Measurements from ENCODE around the gene NIPBL. TPM values are rescaled to one million over a fixed set of nuclear protein-coding genes. Genes with fewer than 3 reads are reported as not detected.

NIPBL gene
- total and polyA plus RNA-seq, 2 of the 13 experiments (the other 11 are each of a cell fraction or from before 2014, with no cell fraction given) = 12.3 to 32.3 TPM

- TF ChIP-seq ZNF775 (CRISPR knock-in tag; IDR thresholded peaks at IDR 0.05; ENCODE audit: borderline replicate concordance) = no peak
- no peak for TF ChIP-seq MTERF4 (CRISPR knock-in tag; IDR thresholded peaks at IDR 0.05)
- TF ChIP-seq KDM2A (CRISPR knock-in tag; IDR thresholded peaks at IDR 0.05; ENCODE audit: borderline replicate concordance, low read depth) = no peak
- TF ChIP-seq SRF (IDR thresholded peaks at IDR 0.05; ENCODE audit: low read depth, low read length) = no peak
Measured at GRCh38 chr5:37060030-37060429, 183.5 kb downstream of the NIPBL start (continued).

GRCh38 chr5:37063739-37064138 lies 187.2 kb downstream of the NIPBL start:
- no peak overlapping the region for H3K4me3 ChIP-seq (replicated peaks in 1 of 3; ENCODE audit: insufficient read depth in 1 of 3, low read depth in 2 of 3, low read length in 3 of 3)
- no peak overlapping the region for H3K4me2 ChIP-seq (ENCODE audit: low read depth, low read length)
- no TSS peak for BruUV-seq (replicated peaks)
- intact Hi-C loops (cut with micrococcal nuclease; ENCODE audit: unreplicated experiment) = loop anchor here (10.0 kb wide), 1 partner anchor 141 kb away; no protein-coding TSS in a partner anchor
- no peak overlapping the region for H2AFZ ChIP-seq (ENCODE audit: low read length)
- H3K36me3 ChIP-seq (replicated peaks in 1 of 2; ENCODE audit: control insufficient read depth in 1 of 2, insufficient read depth in 2 of 2, low read length in 2 of 2) = peaks cover 7 to 34% of the 10 kb centered on the region in 2 experiments; a peak in 4 of 5 replicates
- CTCF ChIA-PET (ENCODE audit: low intra/inter-chr PET ratio, low total read pairs) = no interaction called here
- in situ Hi-C loops (cut with HindIII; ENCODE audit: extremely low pct_ligation_motif_present, low pct_unique_long_range_greater_than_20kb) = no loop called here
- H3K9ac ChIP-seq (ENCODE audit: insufficient read depth, low read depth, low read length) = no peak overlapping the region
- ATAC-seq = no peak
- H3K27ac ChIP-seq (ENCODE audit: extremely low read length, insufficient read depth, low read length) = no peak overlapping the region
- 0 out of 2 replicates have a peak, but pooled peaks cover 6% of the 10 kb centered on the region for H3K4me1 ChIP-seq (ENCODE audit: insufficient read depth, low read length)
- no peaks in the 10 kb centered on the region for H3K9me3 ChIP-seq (ENCODE audit: low read length)
- 97% methylated on average over 7 of the region's 7 CpGs for WGBS (ENCODE audit: low lambda C conversion rate)
- no peak for FAIRE-seq
- POLR2A ChIA-PET = no interaction called here
- no peaks in the 10 kb centered on the region for H3K27me3 ChIP-seq (ENCODE audit: control insufficient read depth in 1 of 2, insufficient read depth in 2 of 2, low read length in 2 of 2)
- H4K20me1 ChIP-seq (ENCODE audit: insufficient read depth, low read length) = no peaks in the 10 kb centered on the region
- DNase-seq (ENCODE audit: low spot score) = no peak
- no peaks in the 10 kb centered on the region for H3K79me2 ChIP-seq (ENCODE audit: insufficient read depth, low read length)
- no peak for TF ChIP-seq ZNF10 (CRISPR knock-in tag; IDR thresholded peaks at IDR 0.05; ENCODE audit: borderline replicate concordance, low read depth)
- no peak for TF ChIP-seq DMAP1 (CRISPR knock-in tag; IDR thresholded peaks at IDR 0.05)
- no peak for TF ChIP-seq PAX8 (CRISPR knock-in tag; IDR thresholded peaks at IDR 0.05; ENCODE audit: borderline replicate concordance)
- TF ChIP-seq MTA1 (CRISPR knock-in tag; IDR thresholded peaks at IDR 0.05; ENCODE audit: borderline replicate concordance) = no peak
- no peak for TF ChIP-seq REST (IDR thresholded peaks at IDR 0.05; ENCODE audit: borderline replicate concordance in 1 of 2, low read depth in 1 of 2, low read length in 2 of 2)
- no peak for TF ChIP-seq ZNF670 (CRISPR knock-in tag; IDR thresholded peaks at IDR 0.05; ENCODE audit: borderline replicate concordance)
- TF ChIP-seq MZF1 (CRISPR knock-in tag; IDR thresholded peaks at IDR 0.05; ENCODE audit: borderline replicate concordance) = no peak
- no peak for TF ChIP-seq SNAI1 (CRISPR knock-in tag; IDR thresholded peaks at IDR 0.05; ENCODE audit: borderline replicate concordance)
- no peak for TF ChIP-seq HOXA9 (CRISPR knock-in tag; IDR thresholded peaks at IDR 0.05; ENCODE audit: borderline replicate concordance)
- TF ChIP-seq SMAD1 (CRISPR knock-in tag; IDR thresholded peaks at IDR 0.05; ENCODE audit: borderline replicate concordance, low read depth) = no peak
- TF ChIP-seq KLF16 (CRISPR knock-in tag; IDR thresholded peaks at IDR 0.05) = no peak
- no peak for TF ChIP-seq CREB3 (CRISPR knock-in tag; IDR thresholded peaks at IDR 0.05)
- TF ChIP-seq ZNF580 (CRISPR knock-in tag; IDR thresholded peaks at IDR 0.05; ENCODE audit: borderline replicate concordance, low read depth) = no peak
- TF ChIP-seq ARNT (IDR thresholded peaks at IDR 0.05) = no peak
- TF ChIP-seq ZNF543 (CRISPR knock-in tag; IDR thresholded peaks at IDR 0.05) = no peak

Measured in HepG2 (cell line).